Left lung (tissue), 10 donors: ENCODE results near the gene POM121. TPM values are rescaled to one million over a fixed set of nuclear protein-coding genes. Genes with fewer than 3 reads are reported as not detected.
"Not testable (repeated sequence)": the region's sequence is repeated elsewhere in the genome, so short reads cannot be mapped to it uniquely, and the experiment has no call there.

Source experiments
- ATAC-seq: fragments of 200-7000 bp; cut with Tn5 transposase; one replicate; pipeline ENCODE4 v1.9.1; 2020; ENCODE audit warnings: moderate library complexity
- DNase-seq, 4 donors: peaks; one replicate each; pipeline ENCODE4 v3.0.0-alpha.2; 2013 to 2020
- H3K27ac ChIP-seq, 2 donors: fragments of 200-600 bp; sonication (generic) in 1 of 2; one replicate each; pipeline versions ENCODE4 v1.5.0 to v1.8.0; 2020 to 2021
- H3K27me3 ChIP-seq, 2 donors: fragments of 200-600 bp; sonication (generic) in 1 of 2; one replicate each; pipeline versions ENCODE4 v1.5.0 to v1.8.0; 2020 to 2021
- H3K36me3 ChIP-seq, 2 donors: fragments of 200-600 bp; sonication (generic) in 1 of 2; one replicate each; pipeline versions ENCODE4 v1.5.0 to v1.8.0; 2020 to 2021
- H3K4me1 ChIP-seq, 2 donors: fragments of 200-600 bp; one replicate each; pipeline ENCODE4 v1.8.0; 2021
- H3K4me3 ChIP-seq, 2 donors: fragments of 200-600 bp; sonication (generic) in 1 of 2; one replicate each; pipeline versions ENCODE4 v1.5.0 to v1.8.0; 2020 to 2021; ENCODE audit warnings: mild to moderate bottlenecking in 1 of 2
- H3K9me3 ChIP-seq, 2 donors: fragments of 200-600 bp; sonication (generic) in 1 of 2; one replicate each; pipeline versions ENCODE4 v1.5.0 to v1.8.0; 2020 to 2021
- intact Hi-C, 2 donors: fragments of 100-400 bp; cut with DNase I; formaldehyde crosslinking; loops; one replicate each; pipeline versions ENCODE4 v1.11.2 to v1.14.2; 2022
- polyA plus RNA-seq, 6 donors: library from polyadenylated mRNA; unstranded; fragments of 120-200 nt; gene quantifications; one replicate each; pipeline ENCODE4 v1.2.1, GENCODE V29; 2013; ENCODE audit not compliant: insufficient read length in 6 of 6
- total RNA-seq, 2 donors: library from RNA; stranded (reverse); fragmentation: NEBNext Ultra II Directional; extraction: Animal tissue kit (Norgen Biotek cat#: 25700); gene quantifications; one replicate each; pipeline ENCODE4 v1.2.1, GENCODE V29; 2021
- TF ChIP-seq, protein P1 (sequence below), 2 donors: fragments of 200-600 bp; sonication (generic) in 1 of 2; IDR thresholded peaks; one replicate each; pipeline versions ENCODE4 v1.5.0 to v1.8.0; 2021; ENCODE audit warnings: antibody characterized with exemption in 2 of 2
- donor health status: DM: no; HTN: yes; CAD: no.
- donor health status: DM: no; HTN: no; CAD: no.

The POM121 gene
- total and polyA plus RNA-seq, 8 donors, result 28.8 to 50.5 (median 42.2) TPM

DNA sequence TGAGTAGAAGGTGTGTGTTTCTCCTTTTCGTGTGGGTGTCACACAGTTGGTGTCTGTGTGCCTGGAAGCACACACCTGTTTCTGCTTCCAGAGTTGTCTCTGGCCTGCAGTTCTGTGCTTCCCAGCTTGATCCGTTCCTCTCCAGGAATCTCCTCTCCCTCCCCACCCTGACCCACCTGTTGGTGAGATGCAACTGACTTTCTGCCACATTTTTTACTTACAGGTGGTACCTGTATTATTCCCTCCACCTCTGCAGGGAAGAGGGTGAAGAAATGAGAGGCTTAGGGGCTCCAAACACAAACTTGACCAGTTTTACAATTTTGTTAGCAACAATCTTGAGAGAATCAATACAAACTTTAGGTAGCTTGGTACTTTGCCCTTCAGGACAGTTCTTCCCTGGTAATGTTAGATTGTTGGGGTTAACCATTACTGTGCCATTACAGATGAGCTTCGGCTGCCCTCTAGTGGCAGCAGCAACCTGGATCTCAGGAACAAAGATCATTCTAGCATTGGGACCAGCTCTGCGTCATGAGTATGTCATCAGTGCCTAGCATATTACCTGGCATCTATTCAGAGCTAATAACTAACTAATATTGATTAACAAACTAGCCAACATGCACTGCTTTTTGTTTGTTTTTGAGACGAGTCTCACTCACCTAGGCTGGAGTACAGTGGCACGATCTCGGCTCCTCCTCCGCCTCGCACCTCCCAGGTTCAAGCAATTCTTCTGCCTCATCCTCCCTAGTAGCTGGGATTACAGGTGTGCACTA lies 10.0 kb upstream of the POM121 start:
- H3K27me3 ChIP-seq, H3K27ac ChIP-seq, H3K9me3 ChIP-seq, H3K4me1 ChIP-seq, intact Hi-C loops, H3K4me3 ChIP-seq: not testable (repeated sequence)
- H3K36me3 ChIP-seq, result peaks cover 0 to 33% of the 10 kb centered on the region in 2 donors
- DNase-seq, result peak in 1 of 4 donors; percentile 30
- TF ChIP-seq, protein P1, sequence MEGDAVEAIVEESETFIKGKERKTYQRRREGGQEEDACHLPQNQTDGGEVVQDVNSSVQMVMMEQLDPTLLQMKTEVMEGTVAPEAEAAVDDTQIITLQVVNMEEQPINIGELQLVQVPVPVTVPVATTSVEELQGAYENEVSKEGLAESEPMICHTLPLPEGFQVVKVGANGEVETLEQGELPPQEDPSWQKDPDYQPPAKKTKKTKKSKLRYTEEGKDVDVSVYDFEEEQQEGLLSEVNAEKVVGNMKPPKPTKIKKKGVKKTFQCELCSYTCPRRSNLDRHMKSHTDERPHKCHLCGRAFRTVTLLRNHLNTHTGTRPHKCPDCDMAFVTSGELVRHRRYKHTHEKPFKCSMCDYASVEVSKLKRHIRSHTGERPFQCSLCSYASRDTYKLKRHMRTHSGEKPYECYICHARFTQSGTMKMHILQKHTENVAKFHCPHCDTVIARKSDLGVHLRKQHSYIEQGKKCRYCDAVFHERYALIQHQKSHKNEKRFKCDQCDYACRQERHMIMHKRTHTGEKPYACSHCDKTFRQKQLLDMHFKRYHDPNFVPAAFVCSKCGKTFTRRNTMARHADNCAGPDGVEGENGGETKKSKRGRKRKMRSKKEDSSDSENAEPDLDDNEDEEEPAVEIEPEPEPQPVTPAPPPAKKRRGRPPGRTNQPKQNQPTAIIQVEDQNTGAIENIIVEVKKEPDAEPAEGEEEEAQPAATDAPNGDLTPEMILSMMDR (IDR thresholded peaks at IDR 0.05), result peak; percentile 57
- ATAC-seq, result peak; percentile 83

DNA sequence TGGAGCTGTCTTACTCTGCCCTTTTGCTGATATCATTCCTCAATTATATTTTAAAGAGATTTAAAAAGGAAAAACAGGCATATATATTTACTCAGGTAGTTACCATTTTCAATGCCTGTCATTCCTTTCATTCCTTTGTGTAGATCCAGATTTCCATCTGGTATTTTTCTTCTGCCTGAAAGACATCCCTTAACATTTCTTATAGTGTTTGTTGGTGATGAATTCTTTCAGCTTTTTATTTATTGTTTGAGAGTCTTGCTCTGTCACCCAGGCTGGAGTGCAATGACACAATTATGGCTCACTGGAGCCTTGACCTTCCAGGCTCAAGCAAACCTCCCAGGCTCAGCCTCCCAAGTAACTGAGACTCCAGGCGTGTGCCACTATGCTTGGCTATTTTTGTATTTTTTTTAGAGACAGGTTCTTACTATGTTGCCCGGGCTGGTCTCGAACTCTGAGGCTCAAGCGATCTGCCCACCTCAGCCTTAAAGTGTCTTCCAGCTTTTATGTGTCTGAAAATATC lies 5.6 kb upstream of the POM121 start:
- no peak overlapping the region for H3K4me3 ChIP-seq
- no peak for ATAC-seq
- TF ChIP-seq, protein P1 (IDR thresholded peaks at IDR 0.05), result no peak

DNA sequence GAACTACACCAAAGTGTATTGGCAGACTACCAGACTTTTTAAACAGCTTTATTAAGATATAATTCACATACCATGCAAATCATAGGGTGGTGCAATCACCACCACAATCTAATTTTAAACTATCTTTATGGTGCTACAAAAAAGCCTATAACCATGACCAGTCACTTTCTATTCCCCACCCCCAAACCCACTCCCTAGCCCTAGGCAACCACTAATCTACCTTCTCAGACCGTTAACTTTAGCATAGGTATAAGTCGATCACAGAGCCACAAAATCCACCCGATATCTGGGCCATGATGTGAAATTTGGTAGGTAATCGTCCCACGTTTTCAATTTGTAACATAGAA lies 536 bp upstream of the POM121 start:
- peak in 1 of 4 donors; percentile 2 for DNase-seq
- Histone ChIP-seq H3K4me1 (peaks cover 6 to 21% of the 10 kb centered on the region in 2 donors), H3K27me3 (no peaks in the 10 kb centered on the region), H3K27ac (peak overlapping the region; percentile 89 to 94), H3K9me3 (no peaks in the 10 kb centered on the region), H3K4me3 (peak overlapping the region; percentile 64 to 90), H3K36me3 (peaks cover 0 to 37% of the 10 kb centered on the region in 2 donors)
- peak; percentile 5 for ATAC-seq
- intact Hi-C loops, result no loop called here
- TF ChIP-seq, protein P1 (IDR thresholded peaks at IDR 0.05), result no peak

More for the DNA sequence above, 5.6 kb upstream of the POM121 start:
- Histone ChIP-seq H3K27ac (no peak overlapping the region), H3K27me3 (no peaks in the 10 kb centered on the region), H3K4me1 (peaks cover 6 to 8% of the 10 kb centered on the region in 2 donors), H3K36me3 (peaks cover 0 to 25% of the 10 kb centered on the region in 2 donors), H3K9me3 (no peaks in the 10 kb centered on the region)
- DNase-seq, result no peak
- intact Hi-C loops, result no loop called here

- Histone ChIP-seq H3K27me3 (no peaks in the 10 kb centered on the region), H3K9me3 (no peaks in the 10 kb centered on the region), H3K27ac (peak overlapping the region; percentile 89 to 94), H3K4me1 (peaks cover 6 to 21% of the 10 kb centered on the region in 2 donors), H3K36me3 (peaks cover 0 to 48% of the 10 kb centered on the region in 2 donors), H3K4me3 (peak overlapping the region; percentile 64 to 90)
- ATAC-seq (no peak), DNase-seq (peak in 1 of 4 donors; percentile 3)
- intact Hi-C loops, result no loop called here
- TF ChIP-seq, protein P1 (IDR thresholded peaks at IDR 0.05), result no peak
These were observed 738 bp downstream of the POM121 start for GRCh38 chr7:72925546-72926120.

DNA sequence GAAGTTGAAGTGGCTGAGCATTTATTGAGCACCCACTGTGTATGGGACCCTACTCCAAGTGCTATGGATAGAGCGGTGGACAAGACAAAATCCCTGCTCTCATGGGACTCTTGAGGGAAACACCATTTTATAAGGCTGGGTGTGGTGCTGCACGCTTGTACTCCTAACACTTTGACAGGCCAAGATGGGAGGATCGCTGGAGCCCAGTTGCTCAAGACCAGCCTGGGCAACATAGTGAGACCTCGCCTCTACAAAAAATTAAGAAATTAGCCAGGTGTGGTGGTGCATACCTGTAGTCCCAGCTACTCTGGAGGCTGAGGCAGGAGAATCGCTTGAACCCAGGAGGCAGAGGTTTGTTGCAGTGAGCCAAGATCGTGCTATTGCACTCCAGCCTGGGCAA lies 2.9 kb downstream of the POM121 start:
- H3K27me3 ChIP-seq, H3K4me3 ChIP-seq, H3K27ac ChIP-seq, intact Hi-C loops, H3K9me3 ChIP-seq, DNase-seq, ATAC-seq: not testable (repeated sequence)
- peaks cover 0 to 58% of the 10 kb centered on the region in 2 donors for H3K36me3 ChIP-seq
- H3K4me1 ChIP-seq, result peaks cover 6 to 21% of the 10 kb centered on the region in 2 donors

- Histone ChIP-seq H3K4me1 (peaks cover 6 to 21% of the 10 kb centered on the region in 2 donors), H3K36me3 (peaks cover 0 to 63% of the 10 kb centered on the region in 2 donors)
- intact Hi-C loops, H3K4me3 ChIP-seq, H3K27me3 ChIP-seq, H3K27ac ChIP-seq, H3K9me3 ChIP-seq, ATAC-seq, DNase-seq: not testable (repeated sequence)
These were observed 3.3 kb downstream of the POM121 start for GRCh38 chr7:72928216-72928615.

GRCh38 chr7:72942022-72942705 lies 17.3 kb downstream of the POM121 start:
- H3K36me3 ChIP-seq, result peaks cover 0 to 47% of the 10 kb centered on the region in 2 donors
- H3K4me1 ChIP-seq, H3K27me3 ChIP-seq, intact Hi-C loops, H3K27ac ChIP-seq, H3K9me3 ChIP-seq, ATAC-seq, H3K4me3 ChIP-seq, DNase-seq: not testable (repeated sequence)

GRCh38 chr7:72942956-72943355 lies 18.1 kb downstream of the POM121 start:
- DNase-seq, H3K27me3 ChIP-seq, H3K9me3 ChIP-seq, H3K27ac ChIP-seq, ATAC-seq, H3K4me1 ChIP-seq, intact Hi-C loops, H3K4me3 ChIP-seq: not testable (repeated sequence)
- H3K36me3 ChIP-seq, result peaks cover 0 to 49% of the 10 kb centered on the region in 2 donors
